Measurements from ENCODE around the gene PRUNE2.
"Not testable (repeated sequence)": the region's sequence is repeated elsewhere in the genome, so short reads cannot be mapped to it uniquely, and the experiment has no call there.

The PRUNE2 gene, protein sequence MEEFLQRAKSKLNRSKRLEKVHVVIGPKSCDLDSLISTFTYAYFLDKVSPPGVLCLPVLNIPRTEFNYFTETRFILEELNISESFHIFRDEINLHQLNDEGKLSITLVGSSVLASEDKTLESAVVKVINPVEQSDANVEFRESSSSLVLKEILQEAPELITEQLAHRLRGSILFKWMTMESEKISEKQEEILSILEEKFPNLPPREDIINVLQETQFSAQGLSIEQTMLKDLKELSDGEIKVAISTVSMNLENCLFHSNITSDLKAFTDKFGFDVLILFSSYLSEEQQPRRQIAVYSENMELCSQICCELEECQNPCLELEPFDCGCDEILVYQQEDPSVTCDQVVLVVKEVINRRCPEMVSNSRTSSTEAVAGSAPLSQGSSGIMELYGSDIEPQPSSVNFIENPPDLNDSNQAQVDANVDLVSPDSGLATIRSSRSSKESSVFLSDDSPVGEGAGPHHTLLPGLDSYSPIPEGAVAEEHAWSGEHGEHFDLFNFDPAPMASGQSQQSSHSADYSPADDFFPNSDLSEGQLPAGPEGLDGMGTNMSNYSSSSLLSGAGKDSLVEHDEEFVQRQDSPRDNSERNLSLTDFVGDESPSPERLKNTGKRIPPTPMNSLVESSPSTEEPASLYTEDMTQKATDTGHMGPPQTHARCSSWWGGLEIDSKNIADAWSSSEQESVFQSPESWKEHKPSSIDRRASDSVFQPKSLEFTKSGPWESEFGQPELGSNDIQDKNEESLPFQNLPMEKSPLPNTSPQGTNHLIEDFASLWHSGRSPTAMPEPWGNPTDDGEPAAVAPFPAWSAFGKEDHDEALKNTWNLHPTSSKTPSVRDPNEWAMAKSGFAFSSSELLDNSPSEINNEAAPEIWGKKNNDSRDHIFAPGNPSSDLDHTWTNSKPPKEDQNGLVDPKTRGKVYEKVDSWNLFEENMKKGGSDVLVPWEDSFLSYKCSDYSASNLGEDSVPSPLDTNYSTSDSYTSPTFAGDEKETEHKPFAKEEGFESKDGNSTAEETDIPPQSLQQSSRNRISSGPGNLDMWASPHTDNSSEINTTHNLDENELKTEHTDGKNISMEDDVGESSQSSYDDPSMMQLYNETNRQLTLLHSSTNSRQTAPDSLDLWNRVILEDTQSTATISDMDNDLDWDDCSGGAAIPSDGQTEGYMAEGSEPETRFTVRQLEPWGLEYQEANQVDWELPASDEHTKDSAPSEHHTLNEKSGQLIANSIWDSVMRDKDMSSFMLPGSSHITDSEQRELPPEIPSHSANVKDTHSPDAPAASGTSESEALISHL (N-terminal part only)

DNA sequence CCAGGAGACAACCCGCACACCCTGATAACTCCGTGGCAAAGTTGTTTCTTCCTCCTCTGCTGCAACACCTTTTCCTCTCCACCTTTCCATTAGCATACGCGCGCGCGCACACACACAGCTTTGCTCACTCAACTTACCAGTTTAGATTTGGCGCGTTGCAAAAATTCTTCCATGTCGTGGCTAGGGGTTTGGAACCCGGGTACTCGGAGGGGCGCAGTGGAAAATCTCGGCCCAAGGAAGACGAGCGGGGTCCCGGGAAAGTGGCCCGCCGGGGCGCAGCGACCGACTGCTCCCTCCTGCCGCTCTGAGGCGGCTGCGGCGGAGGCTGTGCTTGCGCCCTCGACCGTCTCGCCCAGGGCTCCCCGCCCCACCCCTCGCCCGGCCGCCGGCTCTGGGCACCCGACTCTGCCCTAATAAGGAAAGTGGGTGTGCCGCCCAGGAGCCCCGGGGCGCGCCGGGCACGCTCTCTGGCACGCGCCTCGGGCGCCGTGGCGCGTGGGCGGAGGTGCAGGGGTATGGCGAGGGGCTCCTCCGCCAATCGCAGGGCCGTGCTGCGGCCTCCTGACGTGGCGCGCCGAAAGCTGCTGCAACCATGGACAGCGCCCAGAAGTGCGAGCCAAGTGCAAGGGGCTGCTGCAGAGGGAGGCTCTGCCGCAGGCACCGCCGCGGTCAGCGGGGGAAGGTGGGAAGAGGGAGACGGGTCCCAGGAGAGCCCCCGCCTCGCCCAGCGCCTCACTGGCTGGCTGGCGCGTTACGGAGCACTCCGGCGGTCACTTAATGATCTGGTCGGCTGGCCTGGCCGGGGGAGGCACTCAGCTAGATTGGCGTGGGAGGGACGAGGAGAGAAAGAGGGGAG, at the start of gene PRUNE2:
PRUNE2 (minus strand) TSS at position 324 of the 856 bp plus-strand sequence; CDS start at position 173, 151 bp downstream.
- H3K9ac ChIP-seq (ENCODE audit: low read depth in 1 of 2, low read length in 2 of 2): peak within 1 kb of the TSS; percentile 43 to 59
- H3K27ac ChIP-seq (ENCODE audit: low read depth in 2 of 2, low read length in 2 of 2): peak within 1 kb of the TSS; percentile 66 to 69
- H3K36me3 ChIP-seq (ENCODE audit: control insufficient read depth in 2 of 2, insufficient read depth in 2 of 2, low read length in 2 of 2): no peaks in the 10 kb centered on the region
- peaks cover 2 to 3% of the 10 kb centered on the region in 2 donors for H3K9me3 ChIP-seq (ENCODE audit: control insufficient read depth in 2 of 2, low read length in 2 of 2)
- peaks cover 10 to 24% of the 10 kb centered on the region in 2 donors for H3K4me1 ChIP-seq (ENCODE audit: control insufficient read depth in 2 of 2, insufficient read depth in 2 of 2, low read length in 2 of 2)
- peaks cover 19 to 52% of the 10 kb centered on the region in 2 donors for H3K27me3 ChIP-seq (ENCODE audit: control insufficient read depth in 2 of 2, insufficient read depth in 2 of 2, low read length in 2 of 2)
- H3K4me3 ChIP-seq (ENCODE audit: low read length in 2 of 2): peak within 1 kb of the TSS; percentile 62 to 78

DNA sequence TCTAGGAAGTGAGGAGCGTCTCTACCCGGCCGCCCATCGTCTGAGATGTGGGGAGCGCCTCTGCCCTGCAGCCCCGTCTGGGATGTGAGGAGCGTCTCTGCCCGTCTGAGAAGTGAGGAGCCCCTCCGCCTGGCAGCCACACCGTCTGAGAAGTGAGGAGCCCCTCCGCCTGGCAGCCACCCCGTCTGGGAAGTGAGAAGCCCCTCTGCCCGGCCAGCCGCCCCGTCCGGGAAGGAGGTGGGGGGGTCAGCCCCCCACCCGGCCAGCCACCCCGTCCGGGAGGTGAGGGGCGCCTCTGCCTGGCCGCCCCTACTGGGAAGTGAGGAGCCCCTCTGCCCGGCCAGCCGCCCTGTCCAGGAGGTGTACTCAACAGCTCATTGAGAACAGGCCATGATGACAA, 49.5 kb upstream of the PRUNE2 start:
- H3K4me1 ChIP-seq (ENCODE audit: control insufficient read depth in 2 of 2, insufficient read depth in 2 of 2, low read length in 2 of 2); H3K27ac ChIP-seq (ENCODE audit: low read depth in 2 of 2, low read length in 2 of 2); H3K27me3 ChIP-seq (ENCODE audit: control insufficient read depth in 2 of 2, insufficient read depth in 2 of 2, low read length in 2 of 2); H3K9ac ChIP-seq (ENCODE audit: low read depth in 1 of 2, low read length in 2 of 2); H3K9me3 ChIP-seq (ENCODE audit: control insufficient read depth in 2 of 2, low read length in 2 of 2); H3K4me3 ChIP-seq (ENCODE audit: low read length in 2 of 2); H3K36me3 ChIP-seq (ENCODE audit: control insufficient read depth in 2 of 2, insufficient read depth in 2 of 2, low read length in 2 of 2): not testable (repeated sequence)

DNA sequence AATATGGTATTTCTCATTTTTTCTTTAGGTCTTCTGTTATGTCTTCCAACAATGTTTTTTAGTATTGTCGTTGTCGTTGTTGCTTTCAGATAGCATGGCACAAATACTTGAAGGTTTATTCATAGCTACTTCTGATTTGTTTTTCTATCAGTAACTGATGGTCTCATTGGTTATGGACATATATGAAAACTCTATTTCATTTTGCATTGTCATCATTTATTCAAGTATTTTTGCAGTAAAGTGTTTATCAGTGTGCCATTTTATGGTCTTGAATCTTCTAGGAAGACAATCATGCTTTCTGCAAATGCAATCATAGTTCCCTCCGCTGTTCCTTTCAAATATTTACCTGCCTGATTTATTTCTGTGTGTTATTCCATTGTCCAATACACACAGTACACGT, 44.0 kb upstream of the PRUNE2 start:
- no peak overlapping the region for H3K27ac ChIP-seq (ENCODE audit: low read depth in 2 of 2, low read length in 2 of 2)
- no peaks in the 10 kb centered on the region for H3K9me3 ChIP-seq (ENCODE audit: control insufficient read depth in 2 of 2, low read length in 2 of 2)
- no peaks in the 10 kb centered on the region for H3K36me3 ChIP-seq (ENCODE audit: control insufficient read depth in 2 of 2, insufficient read depth in 2 of 2, low read length in 2 of 2)
- no peak overlapping the region for H3K9ac ChIP-seq (ENCODE audit: low read depth in 1 of 2, low read length in 2 of 2)
- peaks cover 0 to 5% of the 10 kb centered on the region in 2 donors for H3K27me3 ChIP-seq (ENCODE audit: control insufficient read depth in 2 of 2, insufficient read depth in 2 of 2, low read length in 2 of 2)
- no peak overlapping the region for H3K4me3 ChIP-seq (ENCODE audit: low read length in 2 of 2)
- no peaks in the 10 kb centered on the region for H3K4me1 ChIP-seq (ENCODE audit: control insufficient read depth in 2 of 2, insufficient read depth in 2 of 2, low read length in 2 of 2)

DNA sequence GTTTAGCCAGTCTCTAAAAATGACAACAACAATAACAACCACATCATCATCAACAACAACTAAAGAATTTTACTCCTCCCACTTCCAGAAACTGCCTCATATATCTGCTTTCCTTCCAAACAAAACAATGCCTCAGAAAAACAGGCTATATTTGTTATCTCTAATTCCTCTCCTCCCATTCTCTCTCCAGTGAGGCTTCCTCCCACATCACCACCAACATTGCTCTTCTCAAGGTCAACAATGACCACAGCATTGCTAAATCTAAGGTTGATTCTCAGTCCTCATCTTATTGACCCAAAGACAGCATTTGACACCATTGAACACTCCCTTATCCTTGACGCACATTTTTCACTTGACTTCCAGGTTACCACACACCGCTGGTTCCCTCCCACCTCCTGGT, 38.1 kb upstream of the PRUNE2 start:
- H3K27me3 ChIP-seq (ENCODE audit: control insufficient read depth in 2 of 2, insufficient read depth in 2 of 2, low read length in 2 of 2): peaks cover 0 to 2% of the 10 kb centered on the region in 2 donors
- H3K9me3 ChIP-seq (ENCODE audit: control insufficient read depth in 2 of 2, low read length in 2 of 2): no peaks in the 10 kb centered on the region
- no peak overlapping the region for H3K4me3 ChIP-seq (ENCODE audit: low read length in 2 of 2)
- H3K27ac ChIP-seq (ENCODE audit: low read depth in 2 of 2, low read length in 2 of 2): no peak overlapping the region
- H3K9ac ChIP-seq (ENCODE audit: low read depth in 1 of 2, low read length in 2 of 2): no peak overlapping the region
- H3K36me3 ChIP-seq (ENCODE audit: control insufficient read depth in 2 of 2, insufficient read depth in 2 of 2, low read length in 2 of 2): no peaks in the 10 kb centered on the region
- no peaks in the 10 kb centered on the region for H3K4me1 ChIP-seq (ENCODE audit: control insufficient read depth in 2 of 2, insufficient read depth in 2 of 2, low read length in 2 of 2)

DNA sequence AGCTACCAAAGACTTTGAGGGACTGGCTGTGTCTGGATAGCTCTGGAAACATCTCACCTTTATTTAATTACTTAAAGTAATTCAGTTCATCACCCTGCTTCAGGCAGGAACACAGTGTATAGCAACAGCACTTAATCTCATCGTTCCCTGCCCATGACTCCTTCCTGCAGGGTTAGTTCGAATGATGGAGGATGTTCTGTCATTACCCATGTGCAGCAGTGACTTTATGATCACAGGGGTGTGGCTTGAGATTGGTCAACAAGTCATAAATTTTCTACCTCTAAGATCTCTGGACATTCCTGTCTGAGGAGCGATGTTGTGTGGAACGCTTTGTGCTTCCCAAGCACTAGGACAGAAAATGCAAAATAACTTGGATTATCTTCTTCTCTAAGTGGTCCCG, 37.1 kb upstream of the PRUNE2 start:
- Histone ChIP-seq H3K4me3 (ENCODE audit: low read length in 2 of 2) (no peak overlapping the region), H3K27me3 (ENCODE audit: control insufficient read depth in 2 of 2, insufficient read depth in 2 of 2, low read length in 2 of 2) (no peaks in the 10 kb centered on the region), H3K36me3 (ENCODE audit: control insufficient read depth in 2 of 2, insufficient read depth in 2 of 2, low read length in 2 of 2) (no peaks in the 10 kb centered on the region), H3K9me3 (ENCODE audit: control insufficient read depth in 2 of 2, low read length in 2 of 2) (no peaks in the 10 kb centered on the region), H3K4me1 (ENCODE audit: control insufficient read depth in 2 of 2, insufficient read depth in 2 of 2, low read length in 2 of 2) (no peaks in the 10 kb centered on the region), H3K27ac (ENCODE audit: low read depth in 2 of 2, low read length in 2 of 2) (no peak overlapping the region), H3K9ac (ENCODE audit: low read depth in 1 of 2, low read length in 2 of 2) (no peak overlapping the region)

DNA sequence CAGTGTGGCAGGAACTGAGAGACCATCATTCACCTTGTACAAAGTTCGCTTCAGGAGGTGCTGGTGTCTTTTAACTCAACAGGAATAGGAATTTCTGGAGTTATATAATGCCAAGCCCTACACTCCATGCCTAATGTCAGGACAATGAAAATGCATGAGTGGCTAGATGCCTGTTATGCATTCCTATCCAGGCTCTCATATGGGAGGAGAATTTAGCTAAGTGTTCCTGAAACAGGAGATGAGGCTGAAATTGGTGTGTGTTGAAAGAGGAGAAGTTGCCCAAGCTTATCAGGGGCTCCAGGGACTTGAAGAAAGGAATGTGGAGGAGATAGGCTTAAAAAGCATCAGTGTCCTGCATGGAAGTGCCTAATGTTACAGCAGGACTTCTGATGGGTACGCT, 26.8 kb upstream of the PRUNE2 start:
- Histone ChIP-seq H3K9ac (ENCODE audit: low read depth in 1 of 2, low read length in 2 of 2) (no peak overlapping the region), H3K27me3 (ENCODE audit: control insufficient read depth in 2 of 2, insufficient read depth in 2 of 2, low read length in 2 of 2) (peaks cover 0 to 5% of the 10 kb centered on the region in 2 donors), H3K4me3 (ENCODE audit: low read length in 2 of 2) (no peak overlapping the region)

DNA sequence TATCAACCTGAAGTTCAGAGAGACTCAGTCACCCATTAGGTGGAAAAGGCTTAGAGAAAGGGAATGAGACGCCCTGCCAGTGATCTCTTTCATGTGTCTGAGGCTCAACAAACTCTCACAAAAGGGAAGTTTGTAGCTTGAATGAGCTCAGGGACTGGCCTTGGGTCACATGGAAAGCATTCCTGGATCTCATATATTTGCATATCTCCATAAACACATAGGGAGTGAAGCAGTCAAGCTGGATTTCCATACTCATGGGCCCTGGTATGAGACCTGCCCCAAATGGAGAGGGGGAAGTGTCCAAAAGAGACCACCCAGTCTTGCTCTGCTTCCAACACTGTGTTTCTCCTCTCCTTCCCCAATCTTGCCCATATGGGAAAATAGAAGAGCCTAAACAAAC, 26.4 kb upstream of the PRUNE2 start:
- H3K36me3 ChIP-seq (ENCODE audit: control insufficient read depth in 2 of 2, insufficient read depth in 2 of 2, low read length in 2 of 2): no peaks in the 10 kb centered on the region

More for the DNA sequence above, 26.8 kb upstream of the PRUNE2 start:
- H3K9me3 ChIP-seq (ENCODE audit: control insufficient read depth in 2 of 2, low read length in 2 of 2): no peaks in the 10 kb centered on the region
- H3K36me3 ChIP-seq (ENCODE audit: control insufficient read depth in 2 of 2, insufficient read depth in 2 of 2, low read length in 2 of 2): no peaks in the 10 kb centered on the region
- H3K27ac ChIP-seq (ENCODE audit: low read depth in 2 of 2, low read length in 2 of 2): no peak overlapping the region
- no peaks in the 10 kb centered on the region for H3K4me1 ChIP-seq (ENCODE audit: control insufficient read depth in 2 of 2, insufficient read depth in 2 of 2, low read length in 2 of 2)

DNA sequence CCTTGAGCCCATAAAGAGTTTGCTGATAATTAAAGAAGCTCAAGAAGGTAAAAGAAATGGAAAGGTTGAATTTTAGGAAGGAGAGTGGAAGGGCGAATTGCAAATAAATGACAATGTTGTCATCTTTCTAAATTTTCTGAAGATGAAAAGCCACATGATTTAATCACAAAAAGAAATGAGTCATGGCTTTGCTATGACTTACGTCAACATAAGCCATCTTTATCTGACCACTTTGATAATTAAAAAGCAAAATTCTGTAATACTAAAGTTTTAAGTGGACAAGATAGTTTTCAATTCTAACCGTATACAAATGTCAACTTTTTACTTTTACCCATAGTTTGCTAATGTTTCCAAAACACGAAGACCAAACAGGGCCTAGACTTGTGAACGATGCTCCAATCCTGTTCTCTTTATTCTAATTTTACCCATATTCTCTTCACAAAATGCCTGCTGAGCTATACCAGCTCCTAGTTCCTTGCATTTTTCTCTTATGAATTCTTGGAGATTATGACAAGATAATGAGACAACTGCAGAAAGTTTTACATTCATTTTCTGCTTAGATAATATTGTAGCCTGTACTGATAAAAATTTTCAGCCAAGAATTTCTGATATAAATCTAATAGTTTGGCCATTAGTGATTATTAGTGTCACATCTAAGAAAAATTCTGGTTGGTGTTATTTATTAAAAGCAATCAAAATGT, 21.8 kb upstream of the PRUNE2 start:
- H3K9ac ChIP-seq (ENCODE audit: low read depth in 1 of 2, low read length in 2 of 2): no peak overlapping the region
- H3K9me3 ChIP-seq (ENCODE audit: control insufficient read depth in 2 of 2, low read length in 2 of 2): peaks cover 0 to 2% of the 10 kb centered on the region in 2 donors
- H3K4me3 ChIP-seq (ENCODE audit: low read length in 2 of 2): no peak overlapping the region
- no peak overlapping the region for H3K27ac ChIP-seq (ENCODE audit: low read depth in 2 of 2, low read length in 2 of 2)
- no peaks in the 10 kb centered on the region for H3K4me1 ChIP-seq (ENCODE audit: control insufficient read depth in 2 of 2, insufficient read depth in 2 of 2, low read length in 2 of 2)
- H3K36me3 ChIP-seq (ENCODE audit: control insufficient read depth in 2 of 2, insufficient read depth in 2 of 2, low read length in 2 of 2): no peaks in the 10 kb centered on the region
- H3K27me3 ChIP-seq (ENCODE audit: control insufficient read depth in 2 of 2, insufficient read depth in 2 of 2, low read length in 2 of 2): peaks cover 3 to 4% of the 10 kb centered on the region in 2 donors

More for the DNA sequence above, 26.4 kb upstream of the PRUNE2 start:
- H3K27ac ChIP-seq (ENCODE audit: low read depth in 2 of 2, low read length in 2 of 2): no peak overlapping the region
- H3K4me1 ChIP-seq (ENCODE audit: control insufficient read depth in 2 of 2, insufficient read depth in 2 of 2, low read length in 2 of 2): no peaks in the 10 kb centered on the region
- no peak overlapping the region for H3K4me3 ChIP-seq (ENCODE audit: low read length in 2 of 2)
- peaks cover 0 to 5% of the 10 kb centered on the region in 2 donors for H3K27me3 ChIP-seq (ENCODE audit: control insufficient read depth in 2 of 2, insufficient read depth in 2 of 2, low read length in 2 of 2)
- H3K9ac ChIP-seq (ENCODE audit: low read depth in 1 of 2, low read length in 2 of 2): no peak overlapping the region
- H3K9me3 ChIP-seq (ENCODE audit: control insufficient read depth in 2 of 2, low read length in 2 of 2): no peaks in the 10 kb centered on the region

DNA sequence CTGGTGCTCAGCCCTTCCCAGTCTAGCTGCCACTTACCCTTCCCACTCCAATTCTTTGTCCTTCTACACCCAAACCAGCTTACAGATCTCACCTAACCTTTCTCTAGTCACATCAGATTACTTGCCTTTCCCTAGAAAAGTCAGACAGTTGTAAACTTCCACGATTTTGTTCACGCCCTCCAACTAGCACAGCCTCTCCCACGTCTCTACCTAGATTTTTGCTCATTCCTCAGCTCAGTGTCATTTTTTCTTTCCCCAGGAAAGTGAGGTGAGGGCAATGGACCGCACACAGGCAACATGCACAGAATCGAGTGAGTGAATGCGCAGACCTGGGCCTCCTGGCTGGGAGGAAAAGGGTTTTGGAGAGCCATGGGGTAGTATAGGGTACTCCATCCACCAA, 20.9 kb upstream of the PRUNE2 start:
- H3K9ac ChIP-seq (ENCODE audit: low read depth in 1 of 2, low read length in 2 of 2): no peak overlapping the region
- H3K36me3 ChIP-seq (ENCODE audit: control insufficient read depth in 2 of 2, insufficient read depth in 2 of 2, low read length in 2 of 2): no peaks in the 10 kb centered on the region
- peaks cover 0 to 2% of the 10 kb centered on the region in 2 donors for H3K9me3 ChIP-seq (ENCODE audit: control insufficient read depth in 2 of 2, low read length in 2 of 2)
- H3K4me1 ChIP-seq (ENCODE audit: control insufficient read depth in 2 of 2, insufficient read depth in 2 of 2, low read length in 2 of 2): no peaks in the 10 kb centered on the region
- peaks cover 3% of the 10 kb centered on the region in 2 donors for H3K27me3 ChIP-seq (ENCODE audit: control insufficient read depth in 2 of 2, insufficient read depth in 2 of 2, low read length in 2 of 2)
- no peak overlapping the region for H3K27ac ChIP-seq (ENCODE audit: low read depth in 2 of 2, low read length in 2 of 2)
- H3K4me3 ChIP-seq (ENCODE audit: low read length in 2 of 2): no peak overlapping the region
